ENCODE results near the gene ACYP2.

The ACYP2 gene

GRCh38 chr2:54330926-54331835 lies 215.8 kb downstream of the ACYP2 start:
- no peak for DNase-seq

DNA sequence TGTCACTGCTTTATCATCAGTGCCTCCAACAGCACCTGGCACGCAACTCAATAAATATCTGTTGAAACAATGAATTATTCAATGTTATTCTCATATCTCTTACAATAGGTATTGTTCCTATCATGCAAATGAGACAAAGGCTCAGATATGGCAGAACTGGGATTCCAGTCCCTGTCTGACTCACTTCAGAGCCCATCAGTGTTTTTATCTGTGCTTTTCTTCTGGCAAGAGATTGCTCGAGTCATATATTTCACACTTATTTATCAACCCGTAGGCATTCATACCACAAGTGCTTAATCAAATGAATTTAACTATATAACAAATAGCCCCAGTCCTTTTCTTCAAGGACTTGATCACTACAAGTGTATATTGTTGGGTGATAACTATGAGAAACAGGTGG lies 217.0 kb downstream of the ACYP2 start:
- no peak for DNase-seq

DNA sequence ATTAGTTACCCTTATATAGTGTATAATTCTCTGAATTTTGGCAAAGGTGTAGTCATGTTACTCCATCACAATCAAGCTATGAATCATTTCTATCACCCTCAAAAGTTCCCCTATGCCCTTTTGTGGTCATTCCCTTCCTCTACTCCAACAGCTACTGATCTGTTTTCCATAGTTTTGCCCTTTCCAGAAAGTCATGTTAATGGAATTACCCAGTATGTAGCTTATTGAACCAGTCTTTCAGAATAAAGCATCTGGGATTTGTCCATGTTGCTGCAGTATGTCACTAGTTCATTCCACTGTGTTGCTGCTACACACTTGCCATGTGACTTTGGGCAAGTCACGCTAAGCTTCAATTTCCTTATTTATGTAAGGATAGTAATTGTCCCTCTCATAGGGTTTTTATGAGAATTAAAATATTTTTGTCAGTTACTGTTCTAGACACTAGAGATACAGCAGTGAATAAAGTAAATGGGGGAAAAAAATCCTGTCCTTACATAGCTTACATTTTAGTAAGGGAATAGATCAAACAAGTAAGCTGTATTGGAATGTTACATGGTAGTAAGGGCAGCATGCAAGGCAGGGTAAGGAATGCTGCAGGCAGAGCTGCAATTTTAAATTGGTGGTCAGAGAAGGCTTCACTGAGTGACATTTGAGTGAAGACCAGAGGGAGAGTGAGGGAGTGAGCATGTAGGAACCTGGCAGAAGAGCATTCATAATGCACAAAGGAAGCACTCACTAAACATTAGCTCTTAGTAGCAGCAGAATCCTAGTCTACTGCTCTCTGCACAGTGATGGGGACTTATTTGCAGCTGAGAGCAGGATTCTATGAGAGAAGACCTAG lies 220.9 kb downstream of the ACYP2 start:
- DNase-seq: no peak

DNA sequence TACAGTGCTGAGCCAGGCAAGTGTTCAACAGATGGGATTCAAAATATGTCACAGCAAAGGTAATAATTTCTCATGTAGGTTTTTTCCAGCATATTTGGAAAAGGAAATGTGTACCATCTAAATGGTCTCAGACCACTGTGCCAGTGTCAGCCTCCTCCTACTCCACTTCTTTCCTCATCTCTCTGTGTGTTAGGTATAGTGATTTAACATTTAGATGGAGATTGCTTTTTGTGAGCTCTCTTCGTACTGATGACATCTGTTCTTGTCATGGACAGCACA lies 221.5 kb downstream of the ACYP2 start:
- DNase-seq: no peak

DNA sequence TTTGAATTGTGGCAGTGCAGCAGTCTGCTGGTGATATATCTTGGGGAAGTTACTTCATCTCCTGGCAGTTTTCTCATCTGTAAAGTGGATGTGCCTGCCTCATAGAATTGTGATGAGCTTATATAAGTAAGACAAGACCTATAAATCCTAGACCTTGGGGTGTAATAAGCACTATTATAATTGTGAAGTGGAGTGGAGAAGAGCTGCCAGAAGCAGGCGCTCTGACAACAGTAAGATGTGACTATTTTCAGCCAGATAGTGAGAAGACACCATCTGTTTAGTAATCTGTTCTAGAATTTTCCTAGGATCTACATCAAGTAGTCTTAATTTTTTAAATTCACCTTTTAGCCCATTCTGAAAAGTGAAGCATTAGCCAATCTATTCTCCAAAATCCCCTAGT lies 226.2 kb downstream of the ACYP2 start:
- no peak for DNase-seq

GRCh38 chr2:54342603-54343002 lies 227.2 kb downstream of the ACYP2 start:
- DNase-seq: no peak

DNA sequence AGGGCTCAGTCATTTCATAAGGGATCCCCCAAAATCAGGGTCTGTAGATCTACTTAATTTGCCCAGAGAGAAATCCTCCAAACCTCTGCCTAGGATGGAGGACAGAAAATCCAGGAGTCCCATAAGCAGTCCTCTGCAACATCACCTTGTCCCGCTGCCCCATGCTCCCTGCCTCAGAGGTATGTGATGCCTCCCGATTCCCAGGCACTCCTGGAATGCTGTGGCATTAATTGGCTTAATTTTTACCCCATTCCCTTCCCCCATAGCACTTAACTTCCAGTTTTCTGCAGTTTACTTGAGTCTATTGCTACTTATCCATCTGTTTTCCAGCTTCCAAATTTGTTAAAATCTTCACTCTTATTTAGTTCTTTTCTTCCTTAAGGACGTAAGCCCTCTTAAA lies 232.2 kb downstream of the ACYP2 start:
- DNase-seq: no peak

GRCh38 chr2:54348646-54349045 lies 233.2 kb downstream of the ACYP2 start:
- DNase-seq: no peak

DNA sequence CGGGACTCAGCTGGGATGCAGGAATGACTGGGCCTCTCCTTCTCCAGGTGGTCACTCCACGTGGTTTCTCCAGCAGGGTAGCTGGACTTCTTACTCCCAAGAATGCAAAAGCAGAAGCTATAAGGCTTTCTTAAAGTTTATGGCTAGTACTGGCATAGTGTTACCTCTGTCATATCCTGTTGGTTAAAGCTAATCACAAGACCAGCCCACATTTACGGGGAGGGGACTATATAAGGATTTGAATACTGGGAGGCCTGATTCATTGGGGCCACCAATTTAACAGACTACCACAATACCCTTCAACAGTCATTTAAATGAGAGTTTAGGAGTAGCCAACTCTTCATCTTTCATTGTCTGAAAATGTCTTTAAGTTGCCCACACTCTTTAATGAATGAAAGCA lies 235.0 kb downstream of the ACYP2 start:
- no peak for DNase-seq

GRCh38 chr2:54353216-54353615 lies 237.8 kb downstream of the ACYP2 start:
- DNase-seq: no peak
